HG03060 (cell line): ENCODE results near the gene STARD3NL.
A peak's percentile ranks its signal among the peaks of the same experiment; 100 is the strongest.

Experiments used
- ATAC-seq: cut with Tn5 transposase; IDR thresholded peaks from one replicate; pipeline ENCODE4 v1.9.1; 2021; ENCODE audit warnings: low read depth, moderate number of reproducible peaks; ENCODE audit not compliant: unreplicated experiment

Gene STARD3NL

DNA sequence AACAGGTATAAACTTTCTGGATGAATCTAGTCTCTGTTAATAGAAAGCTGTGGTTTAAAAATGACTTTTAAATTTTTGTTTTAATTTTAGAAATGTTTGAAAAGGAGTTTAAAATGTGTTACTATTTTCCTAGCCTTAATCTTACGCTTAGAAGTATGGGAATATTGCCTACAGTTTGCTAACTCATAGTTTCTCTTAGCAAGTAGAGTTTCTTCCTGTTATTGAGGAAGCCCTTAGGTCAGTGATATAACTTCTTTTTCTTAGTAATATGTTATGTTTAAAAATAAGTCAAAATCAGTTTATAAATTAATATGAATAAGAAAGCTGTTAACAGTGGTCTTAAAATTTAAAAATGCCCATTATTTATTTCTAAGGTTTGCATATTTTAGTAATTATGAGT, 3.1 kb downstream of the STARD3NL start:
- no peak for ATAC-seq

GRCh38 chr7:38182450-38182849, 4.4 kb downstream of the STARD3NL start:
- ATAC-seq: no peak

GRCh38 chr7:38185395-38186307, 7.6 kb downstream of the STARD3NL start:
- ATAC-seq: no peak

DNA sequence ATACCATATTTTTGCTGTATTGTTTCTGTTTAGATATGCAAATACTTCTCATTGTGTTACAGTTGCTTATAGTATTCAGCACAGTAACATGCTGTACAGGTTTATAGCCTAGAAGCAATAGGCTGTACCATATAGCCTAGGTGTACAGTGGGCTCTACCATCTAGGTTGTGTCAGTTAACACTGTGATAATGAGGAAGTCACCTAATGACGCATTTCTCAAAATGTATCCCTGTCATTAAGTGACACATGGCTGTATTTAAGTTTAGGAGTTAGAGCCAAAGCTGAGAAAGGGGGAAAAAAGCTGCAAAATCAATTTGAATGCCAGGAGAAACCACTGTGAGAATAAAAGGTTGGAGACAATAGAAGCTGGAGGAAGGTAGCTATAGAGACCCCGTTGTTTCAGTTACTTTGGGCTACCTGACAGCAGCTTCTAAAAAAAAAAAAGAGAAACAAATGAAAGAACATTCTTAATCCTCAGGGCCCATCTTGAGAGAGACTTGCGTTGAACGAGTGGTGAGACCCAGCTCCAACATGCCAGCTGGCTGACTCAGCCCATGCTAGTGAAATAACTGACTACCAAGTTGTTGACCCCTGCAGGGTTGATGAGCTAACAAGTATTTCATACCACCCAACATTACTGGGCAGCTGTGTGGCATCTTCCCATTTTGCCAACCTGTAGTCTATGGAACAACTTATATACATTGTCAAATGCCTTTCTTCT, 8.7 kb downstream of the STARD3NL start:
- ATAC-seq: no peak

DNA sequence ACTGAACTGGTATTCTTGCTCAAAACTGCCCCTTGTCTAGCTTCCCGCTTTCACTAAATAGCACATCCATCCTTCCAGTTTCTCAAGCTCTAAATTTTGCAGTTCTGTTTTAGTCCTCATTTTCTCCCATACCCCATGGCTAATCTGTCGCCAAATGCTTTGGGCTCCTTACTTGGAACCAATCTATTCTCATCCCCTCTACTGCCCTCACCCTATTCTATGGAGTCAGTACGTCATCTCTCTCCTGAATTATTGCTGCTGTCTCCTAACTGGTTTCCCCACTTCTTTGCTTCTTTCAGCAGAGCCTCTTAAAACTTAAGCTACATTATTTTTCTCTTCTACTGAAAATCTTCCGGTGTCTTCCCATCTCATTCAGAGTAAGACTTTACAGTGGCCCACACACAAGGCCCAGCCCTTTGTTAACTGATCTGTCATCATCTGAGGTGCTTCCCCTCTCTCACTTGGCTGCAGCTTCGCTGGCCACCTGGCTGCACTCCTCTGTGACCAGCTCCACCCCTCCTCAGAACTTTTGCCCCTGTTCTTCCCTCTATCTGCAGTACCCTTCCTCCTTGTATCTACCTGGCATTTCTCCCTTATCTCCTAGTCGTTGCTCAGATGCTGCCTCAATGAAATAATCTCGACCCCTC, 9.9 kb downstream of the STARD3NL start:
- no peak for ATAC-seq

DNA sequence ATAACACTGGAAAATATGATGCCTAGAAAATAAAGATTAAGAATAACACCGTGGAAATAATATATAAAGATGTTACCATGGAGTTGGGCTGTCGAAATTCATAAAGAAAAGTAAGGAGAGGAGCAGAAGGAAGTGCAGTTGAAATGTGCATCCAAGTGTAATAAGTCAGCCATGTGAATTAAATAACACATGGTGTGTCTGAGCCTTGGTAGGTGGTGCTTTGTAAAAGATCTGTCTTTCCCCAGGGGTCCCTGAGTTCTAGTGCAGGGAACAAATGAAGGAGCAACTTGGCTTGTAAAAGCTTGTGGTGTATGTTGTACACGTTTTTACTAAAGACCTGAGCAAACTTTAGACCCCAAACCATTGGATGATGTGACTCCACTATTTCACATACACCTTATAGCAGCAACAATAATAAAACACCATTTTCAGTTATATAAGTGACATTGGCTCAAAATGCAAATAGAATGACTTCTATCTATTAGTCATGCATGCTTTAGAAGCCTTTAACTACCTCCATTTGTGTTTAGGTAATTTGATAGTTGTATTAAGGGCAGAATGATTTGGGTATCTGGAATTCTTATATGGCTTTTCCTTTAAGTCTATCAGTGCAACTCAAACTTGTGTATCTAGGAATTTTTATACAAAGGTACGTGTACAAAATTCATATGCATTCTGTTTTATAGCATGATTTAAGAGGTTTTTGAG, 11.3 kb downstream of the STARD3NL start:
- no peak for ATAC-seq

GRCh38 chr7:38190011-38190410, 12.0 kb downstream of the STARD3NL start:
- no peak for ATAC-seq

DNA sequence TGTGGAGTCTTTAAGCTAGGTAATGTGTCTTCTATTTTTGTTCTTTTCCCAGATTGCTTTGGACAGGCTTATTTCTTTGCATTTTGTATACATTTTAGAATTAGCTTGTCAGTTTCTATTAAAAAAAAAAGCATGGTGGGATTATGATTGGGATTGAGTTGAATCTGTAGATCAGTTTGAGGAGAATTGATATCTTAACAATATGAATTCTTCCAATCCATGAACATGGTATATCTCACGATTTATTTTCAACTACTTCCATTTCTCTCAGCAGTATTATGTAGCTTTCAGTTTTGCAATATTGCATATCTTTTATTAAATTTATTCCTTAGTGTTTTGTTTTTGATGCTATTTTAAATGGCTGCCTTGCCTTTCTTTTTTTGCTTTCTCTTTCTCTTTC, 13.7 kb downstream of the STARD3NL start:
- no peak for ATAC-seq

GRCh38 chr7:38192327-38192726, 14.3 kb downstream of the STARD3NL start:
- ATAC-seq: no peak

GRCh38 chr7:38195804-38196595, 18.0 kb downstream of the STARD3NL start:
- no peak for ATAC-seq

GRCh38 chr7:38198366-38198765, 20.3 kb downstream of the STARD3NL start:
- ATAC-seq: no peak

DNA sequence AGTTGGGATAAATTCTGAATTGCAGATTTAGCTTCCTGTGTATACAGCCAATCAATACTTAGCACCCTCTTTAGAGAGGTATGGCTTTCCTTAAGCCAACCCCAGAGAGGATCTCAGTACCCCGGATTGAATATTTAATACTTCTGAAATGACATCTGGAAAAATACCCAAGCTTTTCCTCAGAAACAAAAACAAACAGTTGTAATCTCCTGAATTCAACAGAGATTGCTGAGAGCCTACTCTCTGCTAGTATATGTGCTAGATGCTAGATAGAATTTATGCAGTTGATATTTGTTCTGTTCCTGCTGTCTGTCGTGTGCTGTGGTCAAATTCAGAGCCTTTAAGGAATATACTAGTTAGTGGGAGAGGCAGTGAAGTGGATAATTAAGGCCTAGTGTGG, 21.1 kb downstream of the STARD3NL start:
- ATAC-seq: no peak

- ATAC-seq: no peak
These were observed 21.7 kb downstream of the STARD3NL start for GRCh38 chr7:38199782-38200181.

GRCh38 chr7:38206071-38206470, 28.0 kb downstream of the STARD3NL start:
- no peak for ATAC-seq

DNA sequence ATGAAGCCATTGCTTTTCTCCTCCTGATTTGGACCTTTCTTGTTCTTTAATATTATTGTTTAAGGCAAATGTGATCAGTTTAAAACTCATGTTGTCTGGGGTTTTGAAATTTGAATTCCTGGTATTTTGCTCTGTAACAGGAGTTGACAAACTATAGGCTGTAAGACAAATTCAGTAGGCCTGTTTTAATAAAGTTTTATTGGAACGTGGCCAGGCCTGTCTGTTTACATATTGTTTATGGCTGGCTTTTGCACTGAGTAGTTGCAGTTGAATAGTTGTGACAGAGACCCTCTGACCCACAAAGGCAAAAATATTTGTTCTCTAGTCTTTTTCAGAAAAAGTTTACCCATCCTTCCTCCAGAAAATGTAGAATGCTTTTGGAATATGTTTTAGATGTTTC, 29.8 kb downstream of the STARD3NL start:
- ATAC-seq: no peak

GRCh38 chr7:38211486-38211885, 33.4 kb downstream of the STARD3NL start:
- no peak for ATAC-seq

DNA sequence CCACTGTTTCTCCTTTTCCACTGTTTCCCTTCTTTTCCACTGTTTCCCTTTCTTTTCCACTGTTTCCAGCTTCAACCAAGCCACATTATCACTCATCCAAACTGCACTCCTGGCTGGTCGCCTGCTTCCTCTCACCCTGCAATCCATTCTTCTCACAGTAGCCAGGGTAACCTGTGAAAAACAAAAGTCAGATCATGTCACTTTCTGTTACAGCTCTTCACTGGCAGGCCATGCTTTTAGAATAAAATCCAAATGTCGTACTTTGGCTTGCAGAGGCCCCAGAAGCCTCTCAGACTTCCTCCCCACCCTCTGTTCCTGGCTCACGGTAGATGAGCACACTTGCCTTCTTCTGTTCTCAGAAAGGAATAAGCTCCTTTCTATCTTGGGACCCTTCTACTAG, 33.9 kb downstream of the STARD3NL start:
- ATAC-seq: no peak

DNA sequence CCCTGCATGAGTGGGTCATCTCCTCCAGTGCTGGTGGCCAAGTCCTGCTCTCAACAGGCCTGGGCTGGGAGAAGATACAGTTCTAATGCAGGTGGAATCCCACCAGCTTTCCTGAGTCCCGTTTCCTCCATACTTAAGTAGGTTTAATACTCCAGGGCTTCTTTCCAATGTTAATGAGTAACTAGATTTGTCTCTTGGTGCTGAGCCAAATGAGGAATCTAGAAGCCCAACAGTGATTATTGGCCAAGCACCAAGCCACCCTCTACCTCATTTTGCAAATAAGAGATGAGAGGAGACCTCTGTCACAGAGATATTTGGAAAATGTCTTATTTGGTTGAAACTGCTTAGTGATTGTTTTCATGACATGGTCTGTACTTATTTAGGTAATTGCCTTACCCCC, 37.1 kb downstream of the STARD3NL start:
- ATAC-seq: no peak

DNA sequence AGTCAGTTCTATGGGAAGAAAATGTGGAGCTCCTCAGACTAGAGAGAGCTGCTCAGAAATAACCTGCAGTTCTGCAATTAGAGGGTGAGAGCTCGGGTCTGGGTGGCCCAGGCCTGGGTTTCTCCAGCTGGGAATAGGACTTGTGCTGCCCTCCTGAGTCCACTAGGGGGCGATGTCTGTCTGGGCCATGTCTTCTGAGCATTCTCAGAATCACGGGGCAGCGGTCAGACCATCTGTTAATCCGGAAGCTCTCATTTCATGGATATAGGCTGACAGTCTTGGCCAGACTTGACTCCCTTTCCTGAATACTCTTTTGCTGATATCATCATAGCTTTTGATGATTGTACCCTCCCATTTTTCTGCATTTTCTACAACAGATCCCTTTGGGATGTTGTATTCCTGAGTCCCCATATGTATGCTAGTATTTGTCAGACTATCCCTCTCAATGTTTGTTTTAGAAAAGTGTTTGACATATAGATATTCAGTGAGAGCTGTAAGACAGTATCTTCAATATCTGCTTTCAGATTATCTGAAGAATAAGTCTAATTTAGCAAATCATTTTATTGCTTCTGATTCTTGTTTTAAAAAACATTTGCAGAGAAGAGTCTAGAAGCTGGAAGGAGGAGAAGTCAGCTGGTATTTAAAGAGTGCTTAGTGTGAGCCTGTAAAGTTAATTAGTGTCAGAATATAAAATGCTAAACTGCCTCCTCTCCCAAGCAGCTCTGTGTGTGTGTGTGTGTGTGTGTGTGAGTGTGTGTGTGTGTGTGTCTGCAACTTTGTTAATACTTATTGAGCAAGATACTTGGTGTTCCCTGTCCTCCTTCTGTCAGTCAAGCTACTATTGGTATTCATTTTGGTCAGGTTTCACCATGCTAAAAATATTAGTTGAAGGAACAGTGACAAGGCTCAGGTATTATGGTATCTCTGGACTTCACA, 38.0 kb downstream of the STARD3NL start:
- peak; percentile 64 for ATAC-seq
